Stimulated activated naive CD4-positive, alpha-beta T cell treated with Interleukin-2 at 50 U/mL for 16 hours (primary cell): ENCODE measurements around the gene MYO15A.

Experiments
- DNase-seq: peaks from one replicate; lab custom pipeline; 2025; lab: John Stamatoyannopoulos, UW

Gene MYO15A

GRCh38 chr17:18224053-18224386, 115.5 kb downstream of the MYO15A start:
- DNase-seq = no peak

GRCh38 chr17:18224387-18225120, 116.0 kb downstream of the MYO15A start:
- DNase-seq = no peak

GRCh38 chr17:18225121-18225641, 116.6 kb downstream of the MYO15A start, which contains the start of gene LLGL1:
Gene LLGL1, plus strand, starts transcription at chr17:18225635. Its CDS starts 48 bp downstream, at chr17:18225683.
- DNase-seq = peak; percentile 94

GRCh38 chr17:18225642-18226283, 117.2 kb downstream of the MYO15A start:
- DNase-seq = no peak

GRCh38 chr17:18226284-18226945, 117.9 kb downstream of the MYO15A start:
- no peak for DNase-seq

- DNase-seq = no peak
Observed at GRCh38 chr17:18227635-18228034, 119.1 kb downstream of the MYO15A start.

GRCh38 chr17:18228176-18228682, 119.7 kb downstream of the MYO15A start:
- DNase-seq = no peak

- no peak for DNase-seq
Observed at GRCh38 chr17:18229254-18229653, 120.7 kb downstream of the MYO15A start.
